ENCODE data around the gene SYNE2. TPM values are rescaled to one million over a fixed set of nuclear protein-coding genes. Genes with fewer than 3 reads are reported as not detected.

Gene SYNE2
- total RNA-seq, 2 experiments from 2014 or later, result 18.4 to 21.8 TPM

- Mint-ChIP-seq H3K9me3 (ENCODE audit: low read depth) (no peaks in the 10 kb centered on the region), H3K27ac (peak overlapping the region; percentile 51), H3K36me3 (ENCODE audit: low read depth) (peaks cover 9% of the 10 kb centered on the region), H3K4me3 (no peak overlapping the region), H3K4me1 (peaks cover 53% of the 10 kb centered on the region), H3K27me3 (no peaks in the 10 kb centered on the region)
- CTCF ChIA-PET, result no interaction called here
- ATAC-seq (no peak), DNase-seq (no peak)
- intact Hi-C loops (cut with DNase I, micrococcal nuclease), result loop anchor here in 1 of 2 experiments (1.0 to 5.0 kb wide), 3 partner anchors 25 to 58 kb away; partner anchors contain the start of gene SYNE2
- POLR2A ChIA-PET, result interaction anchor here (0.6 to 0.7 kb wide), 2 partner anchors 355 to 433 kb away, joined by 3 read pairs; no protein-coding TSS in a partner anchor
Measured at GRCh38 chr14:63909984-63910383, 57.2 kb downstream of the SYNE2 start.

- Mint-ChIP-seq H3K4me1 (peaks cover 47% of the 10 kb centered on the region), H3K9me3 (ENCODE audit: low read depth) (no peaks in the 10 kb centered on the region), H3K27ac (peak overlapping the region; percentile 44), H3K36me3 (ENCODE audit: low read depth) (peaks cover 9% of the 10 kb centered on the region), H3K27me3 (no peaks in the 10 kb centered on the region), H3K4me3 (no peak overlapping the region)
- DNase-seq, result peak; percentile 24
- POLR2A ChIA-PET, result interaction anchor here (0.6 to 0.7 kb wide), 2 partner anchors 356 to 433 kb away, joined by 3 read pairs; no protein-coding TSS in a partner anchor
- intact Hi-C loops (cut with DNase I, micrococcal nuclease), result loop anchor here in 1 of 2 experiments (1.0 to 5.0 kb wide), 2 partner anchors 46 to 58 kb away; partner anchors contain the start of gene SYNE2
- CTCF ChIA-PET, result interaction anchor here (0.5 to 1.0 kb wide), 4 partner anchors 9 to 532 kb away, joined by 3 to 6 read pairs (median 4); no protein-coding TSS in a partner anchor
- ATAC-seq, result peak; percentile 94
Measured at GRCh38 chr14:63910583-63911363, 58.0 kb downstream of the SYNE2 start.

GRCh38 chr14:63911404-63911803 lies 58.6 kb downstream of the SYNE2 start:
- no peak overlapping the region for H3K27ac Mint-ChIP-seq
- H3K4me3 Mint-ChIP-seq, result no peak overlapping the region
- CTCF ChIA-PET, result interaction anchor here (0.7 to 1.0 kb wide), 3 partner anchors 9 to 533 kb away, joined by 3 to 6 read pairs (median 4); no protein-coding TSS in a partner anchor
- peak; percentile 31 for ATAC-seq
- no peak for DNase-seq
- intact Hi-C loops (cut with DNase I, micrococcal nuclease), result loop anchor here in 1 of 2 experiments (5.0 kb wide), 1 partner anchor 59 kb away; the partner anchor contains the start of gene SYNE2
- POLR2A ChIA-PET, result no interaction called here
- H3K27me3 Mint-ChIP-seq, result no peaks in the 10 kb centered on the region
- peaks cover 9% of the 10 kb centered on the region for H3K36me3 Mint-ChIP-seq (ENCODE audit: low read depth)
- H3K9me3 Mint-ChIP-seq (ENCODE audit: low read depth), result no peaks in the 10 kb centered on the region
- H3K4me1 Mint-ChIP-seq, result peaks cover 45% of the 10 kb centered on the region

GRCh38 chr14:63912286-63912685 lies 59.5 kb downstream of the SYNE2 start:
- ChIA-PET CTCF (interaction anchor here (0.5 kb wide), 1 partner anchor 60 kb away, joined by 3 read pairs; no protein-coding TSS in a partner anchor), POLR2A (no interaction called here)
- intact Hi-C loops (cut with DNase I, micrococcal nuclease), result loop anchor here in 1 of 2 experiments (5.0 kb wide), 1 partner anchor 60 kb away; the partner anchor contains the start of gene SYNE2
- Mint-ChIP-seq H3K4me1 (peaks cover 41% of the 10 kb centered on the region), H3K4me3 (no peak overlapping the region), H3K27me3 (no peaks in the 10 kb centered on the region), H3K27ac (no peak overlapping the region), H3K9me3 (ENCODE audit: low read depth) (no peaks in the 10 kb centered on the region), H3K36me3 (ENCODE audit: low read depth) (peaks cover 9% of the 10 kb centered on the region)
- ATAC-seq (no peak), DNase-seq (no peak)

GRCh38 chr14:63918411-63918810 lies 65.6 kb downstream of the SYNE2 start:
- CTCF ChIA-PET, result interaction anchor here (0.8 kb wide), 2 partner anchors 10 to 31 kb away, joined by 3 read pairs; no protein-coding TSS in a partner anchor
- Mint-ChIP-seq H3K36me3 (ENCODE audit: low read depth) (peaks cover 7% of the 10 kb centered on the region), H3K4me1 (peaks cover 3% of the 10 kb centered on the region), H3K27ac (no peak overlapping the region), H3K4me3 (no peak overlapping the region), H3K9me3 (ENCODE audit: low read depth) (no peaks in the 10 kb centered on the region), H3K27me3 (no peaks in the 10 kb centered on the region)
- intact Hi-C loops (cut with DNase I, micrococcal nuclease), result no loop called here
- no peak for DNase-seq
- ATAC-seq, result no peak
- POLR2A ChIA-PET, result no interaction called here

GRCh38 chr14:63922696-63923421 lies 70.1 kb downstream of the SYNE2 start:
- DNase-seq (no peak), ATAC-seq (no peak)
- H3K27ac Mint-ChIP-seq, result no peak overlapping the region
- peaks cover 16% of the 10 kb centered on the region for H3K36me3 Mint-ChIP-seq (ENCODE audit: low read depth)
- no peaks in the 10 kb centered on the region for H3K27me3 Mint-ChIP-seq
- H3K4me1 Mint-ChIP-seq, result peaks cover 6% of the 10 kb centered on the region
- intact Hi-C loops (cut with DNase I, micrococcal nuclease), result no loop called here
- POLR2A ChIA-PET, result interaction anchor here (0.6 kb wide), 1 partner anchor 15 kb away, joined by 3 read pairs; no protein-coding TSS in a partner anchor
- no peaks in the 10 kb centered on the region for H3K9me3 Mint-ChIP-seq (ENCODE audit: low read depth)
- CTCF ChIA-PET, result no interaction called here
- H3K4me3 Mint-ChIP-seq, result no peak overlapping the region

DNA sequence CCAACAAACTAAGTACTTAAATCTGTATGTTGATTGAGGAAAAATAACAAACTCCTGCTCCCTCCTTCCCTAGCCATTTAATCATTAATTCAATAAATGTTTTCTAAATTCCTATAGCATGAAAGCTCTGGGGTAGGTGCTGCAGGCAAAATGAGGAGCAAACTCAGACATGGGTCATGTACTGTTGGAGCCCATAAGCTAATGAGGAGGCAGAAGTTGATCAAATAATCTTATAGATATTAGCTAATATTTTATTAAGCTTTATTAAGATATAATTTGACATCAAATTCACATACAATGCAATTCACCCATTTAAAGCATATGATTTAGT lies 70.6 kb downstream of the SYNE2 start:
- ChIA-PET POLR2A (interaction anchor here (0.6 kb wide), 1 partner anchor 15 kb away, joined by 3 read pairs; no protein-coding TSS in a partner anchor), CTCF (no interaction called here)
- peaks cover 16% of the 10 kb centered on the region for H3K36me3 Mint-ChIP-seq (ENCODE audit: low read depth)
- ATAC-seq (no peak), DNase-seq (no peak)
- H3K9me3 Mint-ChIP-seq (ENCODE audit: low read depth), result no peaks in the 10 kb centered on the region
- no peaks in the 10 kb centered on the region for H3K27me3 Mint-ChIP-seq
- H3K4me1 Mint-ChIP-seq, result peaks cover 6% of the 10 kb centered on the region
- no peak overlapping the region for H3K27ac Mint-ChIP-seq
- intact Hi-C loops (cut with DNase I, micrococcal nuclease), result no loop called here
- H3K4me3 Mint-ChIP-seq, result no peak overlapping the region

DNA sequence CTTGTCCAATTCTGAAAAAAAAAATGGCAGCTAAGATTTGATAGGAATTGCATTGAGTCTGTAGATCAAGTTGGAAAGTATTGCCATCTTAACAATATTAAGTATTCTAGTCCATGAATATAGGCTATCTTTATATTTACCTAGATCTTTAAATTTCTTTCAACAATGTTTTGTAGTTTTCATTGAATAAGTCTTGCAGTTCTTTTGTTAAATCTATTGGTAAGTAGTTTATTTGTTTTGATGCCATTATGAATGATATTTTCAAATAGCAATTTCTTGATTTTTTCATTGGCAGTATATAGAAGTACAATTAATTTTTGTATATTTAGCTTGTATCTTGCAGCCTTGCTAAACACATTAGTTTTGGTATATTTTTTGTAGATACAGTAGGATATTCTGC lies 71.6 kb downstream of the SYNE2 start:
- Mint-ChIP-seq H3K27ac (no peak overlapping the region), H3K36me3 (ENCODE audit: low read depth) (peaks cover 16% of the 10 kb centered on the region), H3K9me3 (ENCODE audit: low read depth) (no peaks in the 10 kb centered on the region), H3K4me1 (peaks cover 6% of the 10 kb centered on the region), H3K27me3 (no peaks in the 10 kb centered on the region), H3K4me3 (no peak overlapping the region)
- intact Hi-C loops (cut with DNase I, micrococcal nuclease), result no loop called here
- ATAC-seq, result no peak
- POLR2A ChIA-PET, result no interaction called here
- DNase-seq, result no peak
- CTCF ChIA-PET, result interaction anchor here (0.6 to 0.9 kb wide), 2 partner anchors 13 to 155 kb away, joined by 3 read pairs; no protein-coding TSS in a partner anchor

DNA sequence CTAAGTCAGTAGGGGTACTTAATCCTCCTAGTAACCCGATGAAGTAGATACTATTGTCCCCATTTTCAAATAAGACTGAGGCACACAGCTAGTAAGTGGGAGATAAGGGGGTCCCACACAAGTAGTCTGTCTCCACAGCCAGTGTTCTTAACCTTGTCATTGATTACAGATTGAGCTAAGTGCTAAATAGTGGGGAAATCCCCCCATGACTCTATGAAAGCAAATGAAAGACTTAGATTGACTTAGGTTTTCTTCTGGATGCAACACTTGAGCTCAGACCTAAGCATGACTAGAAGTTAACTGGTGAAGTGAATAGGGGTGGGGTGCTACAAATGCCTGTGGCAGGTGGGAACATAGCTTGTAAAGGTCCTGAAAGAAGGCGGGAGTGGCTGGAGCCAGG lies 73.8 kb downstream of the SYNE2 start:
- CTCF ChIA-PET, result interaction anchor here (0.7 kb wide), 1 partner anchor 306 kb away, joined by 4 read pairs; no protein-coding TSS in a partner anchor
- ATAC-seq (no peak), DNase-seq (no peak)
- H3K27ac Mint-ChIP-seq, result no peak overlapping the region
- peaks cover 19% of the 10 kb centered on the region for H3K36me3 Mint-ChIP-seq (ENCODE audit: low read depth)
- H3K4me1 Mint-ChIP-seq, result peaks cover 6% of the 10 kb centered on the region
- POLR2A ChIA-PET, result no interaction called here
- intact Hi-C loops (cut with DNase I, micrococcal nuclease), result no loop called here
- H3K27me3 Mint-ChIP-seq, result no peaks in the 10 kb centered on the region
- no peak overlapping the region for H3K4me3 Mint-ChIP-seq
- no peaks in the 10 kb centered on the region for H3K9me3 Mint-ChIP-seq (ENCODE audit: low read depth)

GRCh38 chr14:63928744-63929174 lies 76.0 kb downstream of the SYNE2 start:
- Mint-ChIP-seq H3K4me3 (no peak overlapping the region), H3K36me3 (ENCODE audit: low read depth) (peaks cover 12% of the 10 kb centered on the region), H3K4me1 (peaks cover 15% of the 10 kb centered on the region), H3K9me3 (ENCODE audit: low read depth) (no peaks in the 10 kb centered on the region), H3K27ac (no peak overlapping the region), H3K27me3 (no peaks in the 10 kb centered on the region)
- intact Hi-C loops (cut with DNase I, micrococcal nuclease), result no loop called here
- ATAC-seq, result no peak
- DNase-seq, result no peak
- POLR2A ChIA-PET, result no interaction called here
- CTCF ChIA-PET, result interaction anchor here (0.7 to 1.2 kb wide), 3 partner anchors 11 to 519 kb away, joined by 3 read pairs; no protein-coding TSS in a partner anchor

- no peak for DNase-seq
- Mint-ChIP-seq H3K9me3 (ENCODE audit: low read depth) (no peaks in the 10 kb centered on the region), H3K36me3 (ENCODE audit: low read depth) (peaks cover 3% of the 10 kb centered on the region), H3K27ac (no peak overlapping the region), H3K27me3 (no peaks in the 10 kb centered on the region), H3K4me3 (peak overlapping the region; percentile 25), H3K4me1 (peaks cover 15% of the 10 kb centered on the region)
- CTCF ChIA-PET, result no interaction called here
- POLR2A ChIA-PET, result interaction anchor here (0.6 kb wide), 1 partner anchor 44 kb away, joined by 5 read pairs; no protein-coding TSS in a partner anchor
- ATAC-seq, result peak; percentile 93
- intact Hi-C loops (cut with DNase I, micrococcal nuclease), result no loop called here
Measured at GRCh38 chr14:63933110-63933509, 80.3 kb downstream of the SYNE2 start.

All from activated CD4-positive, alpha-beta T cell treated with anti-CD3 and anti-CD28 coated beads for 36 hours (primary cell).